22Rv1 (cell line): ENCODE results near the gene RASL12.
"Not testable (repeated sequence)": the region's sequence is repeated elsewhere in the genome, so short reads cannot be mapped to it uniquely, and the experiment has no call there.

Experiments
- ZFX ChIP-seq: fragments of 450-650 bp; IDR thresholded peaks from 2 replicates; pipeline ENCODE4 v1.6.1; 2017; ENCODE audit warnings: antibody characterized with exemption, borderline replicate concordance
- TF ChIP-seq, protein P1 (sequence below): fragments of 450-650 bp; IDR thresholded peaks from 2 replicates; pipeline ENCODE4 v1.5.1; 2017; ENCODE audit warnings: mild to moderate bottlenecking

GRCh38 chr15:65093793-65094170 lies 26.0 kb upstream of the RASL12 start:
- TF ChIP-seq, protein P1, sequence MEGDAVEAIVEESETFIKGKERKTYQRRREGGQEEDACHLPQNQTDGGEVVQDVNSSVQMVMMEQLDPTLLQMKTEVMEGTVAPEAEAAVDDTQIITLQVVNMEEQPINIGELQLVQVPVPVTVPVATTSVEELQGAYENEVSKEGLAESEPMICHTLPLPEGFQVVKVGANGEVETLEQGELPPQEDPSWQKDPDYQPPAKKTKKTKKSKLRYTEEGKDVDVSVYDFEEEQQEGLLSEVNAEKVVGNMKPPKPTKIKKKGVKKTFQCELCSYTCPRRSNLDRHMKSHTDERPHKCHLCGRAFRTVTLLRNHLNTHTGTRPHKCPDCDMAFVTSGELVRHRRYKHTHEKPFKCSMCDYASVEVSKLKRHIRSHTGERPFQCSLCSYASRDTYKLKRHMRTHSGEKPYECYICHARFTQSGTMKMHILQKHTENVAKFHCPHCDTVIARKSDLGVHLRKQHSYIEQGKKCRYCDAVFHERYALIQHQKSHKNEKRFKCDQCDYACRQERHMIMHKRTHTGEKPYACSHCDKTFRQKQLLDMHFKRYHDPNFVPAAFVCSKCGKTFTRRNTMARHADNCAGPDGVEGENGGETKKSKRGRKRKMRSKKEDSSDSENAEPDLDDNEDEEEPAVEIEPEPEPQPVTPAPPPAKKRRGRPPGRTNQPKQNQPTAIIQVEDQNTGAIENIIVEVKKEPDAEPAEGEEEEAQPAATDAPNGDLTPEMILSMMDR = not testable (repeated sequence)
- not testable (repeated sequence) for TF ChIP-seq ZFX
